Suppressor macrophage (primary cell): Measurements from ENCODE around the gene GFRA1.

ENCODE experiments used
- DNase-seq, 4 experiments: peaks; one replicate each; pipeline ENCODE4 v3.0.0-alpha.2; 2020 to 2022

Gene GFRA1

DNA sequence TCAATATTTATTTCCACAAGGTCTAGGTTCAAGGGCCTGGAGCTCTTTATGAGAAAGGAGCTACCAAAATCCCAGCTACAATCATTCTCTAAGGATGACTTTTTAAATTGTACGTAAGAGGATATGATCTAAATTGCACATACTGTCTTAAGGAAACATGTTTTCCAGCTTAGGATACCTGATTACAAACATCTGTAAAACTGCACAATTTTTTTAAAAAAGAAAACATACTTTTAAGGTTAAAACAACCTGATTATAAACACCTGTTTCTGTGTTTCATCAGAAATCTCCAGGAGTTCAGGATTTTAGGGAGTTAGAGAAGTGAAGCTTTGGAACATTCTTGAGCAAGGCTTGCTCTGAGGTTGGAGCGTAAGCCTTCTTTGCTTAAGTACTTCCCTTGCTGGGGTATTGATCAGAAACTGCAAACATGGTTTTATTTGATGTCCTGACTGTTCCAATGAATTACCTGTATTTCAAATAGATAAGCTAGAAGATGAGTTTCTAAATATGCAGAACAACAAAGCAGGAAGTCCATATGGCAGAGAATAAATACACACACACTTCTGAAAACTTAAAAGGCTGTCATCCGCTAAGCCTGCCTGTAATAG is 248.6 kb downstream of the GFRA1 start:
- DNase-seq, result no peak

DNA sequence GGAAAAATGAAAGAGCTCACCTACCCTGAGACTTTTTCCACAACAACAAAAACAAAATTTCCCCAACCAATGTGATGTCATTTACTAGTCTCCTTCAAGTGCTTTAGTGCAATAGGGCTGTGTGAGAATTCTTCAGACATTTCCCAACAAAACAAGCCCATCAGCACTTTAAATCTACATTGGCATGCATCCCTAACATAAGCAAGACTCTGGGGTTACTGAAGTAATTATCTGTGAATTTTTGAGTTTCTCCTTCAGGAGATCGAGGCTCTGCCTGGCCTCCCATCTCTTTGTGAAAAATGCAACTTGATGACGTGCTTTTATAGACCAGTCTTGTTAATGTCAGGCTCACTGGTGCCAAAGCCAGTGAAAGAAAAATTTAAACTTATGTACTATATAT is 255.6 kb downstream of the GFRA1 start:
- no peak for DNase-seq

DNA sequence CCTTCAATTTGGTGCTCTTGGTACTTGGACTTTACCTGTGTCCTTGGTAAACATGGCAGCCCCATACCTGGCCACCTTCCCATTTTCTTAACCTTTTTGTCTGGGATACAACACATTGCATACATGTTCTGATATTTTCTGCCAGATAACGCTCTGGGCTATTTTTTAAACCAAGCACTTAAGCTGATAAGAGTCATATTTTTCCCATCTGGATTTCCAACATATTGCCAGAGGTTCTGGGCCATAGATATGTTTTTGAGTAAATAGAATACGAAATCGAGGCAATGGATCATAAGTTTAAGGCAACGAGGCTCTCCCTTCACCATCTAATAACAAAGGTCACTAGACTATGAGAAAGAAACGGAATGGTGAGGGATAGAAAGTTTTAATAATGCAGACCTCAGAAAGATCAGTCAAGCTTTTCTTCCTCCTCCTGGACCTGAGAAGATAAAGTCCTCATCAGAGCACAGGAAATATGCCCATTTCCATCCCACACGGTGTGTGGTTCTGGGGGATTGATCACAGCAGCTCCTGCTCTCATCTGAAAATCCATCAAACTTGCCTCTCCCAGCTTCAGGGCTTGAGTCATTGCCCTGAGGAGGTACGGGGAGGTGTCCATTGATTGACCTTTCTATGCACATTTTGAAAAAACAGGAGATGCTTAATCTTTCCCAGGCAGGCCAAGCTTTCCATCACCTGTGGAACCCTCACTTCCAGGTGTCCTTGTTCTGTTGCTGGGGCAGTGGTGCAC is 257.2 kb downstream of the GFRA1 start:
- DNase-seq, result no peak

DNA sequence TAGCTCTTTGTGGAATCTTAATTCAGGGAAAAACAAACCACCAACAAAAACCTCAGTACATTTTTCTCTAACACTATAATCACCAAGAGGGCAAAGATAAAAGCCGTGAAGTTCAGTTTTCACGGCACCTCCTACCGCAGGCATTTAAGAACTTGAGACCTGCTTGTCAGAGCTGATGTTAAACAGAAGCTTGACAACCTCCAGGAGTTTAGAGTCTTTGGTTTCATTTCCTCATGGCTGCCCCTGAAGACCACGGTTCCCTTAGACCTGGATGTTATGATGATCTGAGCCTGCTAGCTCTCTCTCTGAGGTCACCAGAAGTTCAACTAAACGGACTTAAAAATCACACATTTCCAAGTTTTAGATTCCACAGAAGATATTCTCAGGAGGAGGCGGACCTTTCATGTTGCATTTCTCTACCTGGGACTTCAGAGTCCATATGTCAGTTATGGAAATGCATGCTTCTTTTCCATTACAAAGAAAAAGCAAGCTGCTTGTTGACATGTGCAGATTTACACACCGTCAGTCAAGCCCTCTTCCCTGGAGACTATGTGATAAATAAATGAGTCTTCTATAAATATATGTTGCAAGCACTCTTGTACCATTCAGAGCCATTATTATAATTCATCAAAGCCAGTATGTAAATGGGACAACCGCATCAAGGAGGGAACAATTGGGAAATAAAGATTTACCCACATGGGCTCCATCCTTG is 258.0 kb downstream of the GFRA1 start:
- no peak for DNase-seq

DNA sequence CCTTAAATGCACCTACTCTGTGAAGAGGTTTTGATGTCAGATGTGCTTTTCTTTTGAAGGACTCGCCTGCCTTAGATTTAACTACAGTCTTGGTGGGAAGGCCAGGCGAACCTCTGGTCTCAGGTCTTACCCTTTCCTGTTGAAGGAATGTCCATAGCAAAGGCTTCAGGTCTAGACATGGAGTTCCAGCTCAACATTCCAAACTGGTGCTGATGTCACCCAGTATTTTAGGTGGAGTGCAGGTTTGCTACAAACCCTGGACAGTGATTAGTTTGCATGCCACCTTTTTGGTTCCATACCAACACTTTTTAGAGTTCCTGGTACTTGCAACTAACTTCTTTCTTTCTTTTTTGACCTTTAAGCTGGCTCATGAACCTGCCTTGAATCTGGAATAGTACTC is 258.7 kb downstream of the GFRA1 start:
- no peak for DNase-seq

DNA sequence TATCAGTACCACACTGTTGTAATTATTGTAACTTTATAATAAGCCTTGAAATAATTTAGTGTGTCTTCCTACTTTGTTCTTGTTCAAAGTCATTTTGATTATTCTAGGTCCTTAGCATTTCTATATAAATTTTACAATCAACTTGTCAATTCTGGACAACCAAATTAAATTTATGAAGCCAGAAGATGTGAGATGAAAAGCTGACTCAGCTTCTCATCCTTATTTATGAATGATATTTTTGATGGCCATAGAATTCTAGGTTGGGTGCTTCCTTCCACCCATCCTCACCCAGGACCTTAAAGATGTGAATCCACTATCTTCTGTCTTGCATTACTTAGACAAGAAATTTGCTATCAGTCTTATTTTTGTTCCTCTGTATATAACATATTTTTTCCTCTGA is 261.1 kb downstream of the GFRA1 start:
- no peak for DNase-seq

DNA sequence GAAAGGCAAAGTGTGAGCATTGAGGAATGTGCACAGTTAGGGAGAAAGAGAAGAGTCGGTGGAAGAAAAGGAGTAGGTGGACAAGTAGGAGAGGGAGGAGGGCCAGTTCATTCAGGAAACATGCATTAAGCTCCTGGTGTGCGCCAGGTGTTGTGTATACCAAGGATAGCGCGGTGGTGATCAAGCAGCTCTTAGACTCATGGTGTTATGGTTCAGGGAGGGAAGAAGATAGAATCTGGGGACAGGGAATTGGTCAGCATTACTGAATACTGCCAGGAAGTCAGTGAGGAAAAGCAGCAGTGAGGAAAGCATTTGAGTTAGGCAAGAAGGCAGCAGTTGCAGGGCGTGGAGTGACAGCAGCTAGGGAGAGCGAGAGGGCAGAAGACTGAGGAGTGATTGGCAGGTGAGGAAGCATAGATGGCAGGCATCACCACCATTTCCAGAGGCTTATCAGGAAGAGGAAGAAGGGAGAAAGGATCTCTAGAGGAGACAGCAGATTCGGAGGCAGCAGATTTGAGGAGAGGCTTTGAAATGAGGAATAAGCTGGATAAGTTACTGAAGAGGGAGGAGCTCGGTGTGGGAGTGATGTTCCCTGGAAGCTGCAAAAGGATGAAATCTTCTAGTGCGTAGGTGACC is 265.6 kb downstream of the GFRA1 start:
- no peak for DNase-seq
